ENCODE results near the gene NANP.

NANP gene

DNA sequence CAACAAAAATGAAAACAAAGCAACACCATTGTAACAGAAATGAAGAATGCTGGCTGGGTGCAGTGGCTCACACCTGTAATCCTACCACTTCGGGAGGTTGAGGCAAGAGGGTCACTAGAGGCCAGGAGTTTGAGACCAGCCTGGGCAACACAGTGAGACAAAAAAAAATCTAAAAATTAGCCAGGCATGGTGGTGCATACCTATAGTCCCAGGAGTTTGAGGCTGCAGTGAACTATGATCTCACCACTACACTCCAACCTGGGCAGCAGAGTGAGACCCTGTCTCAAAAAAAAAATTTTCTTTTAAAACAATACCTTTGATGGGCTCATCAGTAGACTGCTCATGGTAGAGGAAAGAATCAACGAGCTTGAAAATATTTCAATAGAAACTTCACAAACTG, 57.0 kb downstream of the NANP start:
- H3K27me3 Mint-ChIP-seq: no peaks in the 10 kb centered on the region
- H3K9me3 Mint-ChIP-seq (ENCODE audit: low read depth): peaks cover 7% of the 10 kb centered on the region
- H3K4me1 Mint-ChIP-seq (ENCODE audit: low read depth): peaks cover 11% of the 10 kb centered on the region
- H3K27ac Mint-ChIP-seq: no peak overlapping the region
- H3K4me3 Mint-ChIP-seq: no peak overlapping the region
- peaks cover 3% of the 10 kb centered on the region for H3K36me3 Mint-ChIP-seq

DNA sequence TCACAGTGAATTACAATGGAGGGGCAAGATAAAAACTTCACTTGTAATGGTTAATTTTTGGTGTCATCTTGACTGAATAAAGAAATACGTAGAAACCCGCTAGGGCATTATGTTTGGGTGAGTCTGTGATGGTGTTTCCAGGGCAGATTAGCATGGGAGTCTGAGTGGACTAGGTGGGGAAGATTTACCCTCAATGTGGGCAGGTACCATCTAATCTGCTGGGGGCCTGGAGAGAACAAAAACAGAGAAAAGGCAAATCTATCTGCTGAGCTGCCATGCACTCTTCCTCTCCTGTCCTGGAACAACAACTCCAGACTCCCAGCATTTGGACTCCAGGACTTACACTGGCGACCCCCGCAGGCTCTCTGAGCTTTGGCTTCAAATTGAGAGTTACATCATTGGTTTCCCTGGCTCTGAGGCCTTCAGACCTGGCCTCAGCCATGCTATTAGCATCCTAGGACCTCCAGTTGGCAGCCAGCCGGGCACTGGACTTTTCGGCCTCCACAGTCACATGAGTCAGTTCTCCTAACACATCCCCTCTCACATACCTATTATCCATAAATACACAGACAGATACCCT, 58.1 kb downstream of the NANP start:
- Mint-ChIP-seq H3K9me3 (ENCODE audit: low read depth) (peaks cover 7% of the 10 kb centered on the region), H3K27ac (no peak overlapping the region), H3K4me3 (no peak overlapping the region), H3K36me3 (peaks cover 3% of the 10 kb centered on the region), H3K27me3 (no peaks in the 10 kb centered on the region), H3K4me1 (ENCODE audit: low read depth) (peaks cover 11% of the 10 kb centered on the region)

DNA sequence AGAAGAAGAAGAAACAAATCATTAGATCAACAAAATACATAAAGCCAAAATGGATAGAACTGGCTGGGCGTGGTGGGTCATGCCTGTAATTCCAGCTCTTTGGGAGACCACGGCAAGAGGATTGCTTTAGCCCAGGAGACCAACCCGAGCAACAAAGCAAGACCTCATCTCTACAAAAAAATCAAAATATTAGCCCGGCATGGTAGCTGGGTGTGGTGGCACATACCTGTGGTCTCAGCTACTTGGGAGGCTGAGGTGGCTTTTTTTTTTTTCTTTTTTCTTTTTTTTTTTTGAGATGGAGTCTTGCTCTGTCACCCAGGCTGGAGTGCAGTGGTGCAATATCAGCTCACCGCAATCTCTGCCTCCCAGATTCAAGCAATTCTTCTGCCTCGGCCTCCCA, 59.9 kb downstream of the NANP start:
- Mint-ChIP-seq H3K27me3 (no peaks in the 10 kb centered on the region), H3K9me3 (ENCODE audit: low read depth) (peaks cover 7% of the 10 kb centered on the region), H3K4me3 (no peak overlapping the region), H3K36me3 (peaks cover 7% of the 10 kb centered on the region), H3K27ac (no peak overlapping the region), H3K4me1 (ENCODE audit: low read depth) (peaks cover 11% of the 10 kb centered on the region)

DNA sequence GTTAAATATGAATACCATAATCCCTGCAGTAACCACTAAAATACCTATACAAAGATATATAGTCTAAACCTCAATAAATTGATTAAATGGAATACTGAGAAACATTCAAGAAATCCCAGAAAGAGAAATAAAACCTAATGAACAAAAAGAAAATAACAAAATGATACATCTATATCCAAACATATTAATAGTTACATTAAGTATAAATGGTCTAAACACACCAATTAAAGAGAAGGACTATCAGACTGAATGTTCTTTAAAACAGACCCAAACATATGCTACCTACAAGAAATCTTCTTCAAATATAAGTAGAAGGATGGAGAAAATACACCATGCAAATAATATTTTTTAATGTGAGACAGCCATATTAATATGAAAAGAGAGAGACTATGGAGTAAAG, 60.5 kb downstream of the NANP start:
- H3K9me3 Mint-ChIP-seq (ENCODE audit: low read depth): peaks cover 7% of the 10 kb centered on the region
- no peaks in the 10 kb centered on the region for H3K27me3 Mint-ChIP-seq
- H3K4me1 Mint-ChIP-seq (ENCODE audit: low read depth): peaks cover 11% of the 10 kb centered on the region
- no peak overlapping the region for H3K4me3 Mint-ChIP-seq
- H3K36me3 Mint-ChIP-seq: peaks cover 7% of the 10 kb centered on the region
- H3K27ac Mint-ChIP-seq: no peak overlapping the region
